GM19193 (cell line): ENCODE measurements around the gene HSPA1A.
A peak's percentile ranks its signal among the peaks of the same experiment; 100 is the strongest.

Experiments
- POLR2A ChIP-seq: IDR thresholded peaks from 4 replicates; pipeline ENCODE4 v1.6.1; 2011; ENCODE audit not compliant: insufficient read depth, insufficient read length; ENCODE audit errors: extremely low read depth

HSPA1A gene

DNA sequence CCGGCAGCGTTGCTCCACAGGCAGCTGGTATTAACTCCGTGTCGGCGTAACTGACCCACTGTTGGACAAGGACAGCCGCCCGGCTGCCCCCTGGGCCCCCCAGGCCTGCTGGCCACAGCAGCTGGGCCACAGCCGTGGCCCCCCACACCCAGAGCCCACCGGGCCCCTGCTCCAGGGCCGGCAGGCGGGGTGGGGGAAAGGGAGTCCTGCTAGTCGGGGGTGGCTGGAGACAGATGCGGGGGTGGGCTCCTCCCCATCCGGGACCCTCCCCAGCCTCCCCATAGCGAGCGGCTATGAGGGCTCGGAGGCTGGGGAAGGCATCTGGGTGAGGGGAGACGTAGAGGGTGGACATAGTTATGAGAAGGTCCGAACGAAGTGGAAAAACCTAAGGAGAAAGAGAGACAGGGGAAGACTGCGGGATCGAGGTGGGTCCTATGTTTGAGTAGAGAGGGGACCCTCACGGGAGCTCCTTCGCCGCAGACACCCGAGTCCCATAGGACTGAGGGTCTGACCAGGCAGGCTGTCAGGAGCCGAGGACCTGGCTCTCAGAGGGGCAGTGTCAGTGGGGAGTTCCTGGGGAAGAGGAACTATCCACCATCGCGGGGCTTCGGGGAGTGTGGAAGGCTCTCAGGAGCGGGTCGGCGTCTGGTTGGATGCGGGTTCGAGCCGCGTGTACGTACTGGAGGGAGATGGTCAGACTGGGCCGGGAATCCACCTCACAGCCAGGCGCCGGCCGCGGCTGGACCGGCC is 20.3 kb upstream of the HSPA1A start:
- TF ChIP-seq POLR2A, result no peak

DNA sequence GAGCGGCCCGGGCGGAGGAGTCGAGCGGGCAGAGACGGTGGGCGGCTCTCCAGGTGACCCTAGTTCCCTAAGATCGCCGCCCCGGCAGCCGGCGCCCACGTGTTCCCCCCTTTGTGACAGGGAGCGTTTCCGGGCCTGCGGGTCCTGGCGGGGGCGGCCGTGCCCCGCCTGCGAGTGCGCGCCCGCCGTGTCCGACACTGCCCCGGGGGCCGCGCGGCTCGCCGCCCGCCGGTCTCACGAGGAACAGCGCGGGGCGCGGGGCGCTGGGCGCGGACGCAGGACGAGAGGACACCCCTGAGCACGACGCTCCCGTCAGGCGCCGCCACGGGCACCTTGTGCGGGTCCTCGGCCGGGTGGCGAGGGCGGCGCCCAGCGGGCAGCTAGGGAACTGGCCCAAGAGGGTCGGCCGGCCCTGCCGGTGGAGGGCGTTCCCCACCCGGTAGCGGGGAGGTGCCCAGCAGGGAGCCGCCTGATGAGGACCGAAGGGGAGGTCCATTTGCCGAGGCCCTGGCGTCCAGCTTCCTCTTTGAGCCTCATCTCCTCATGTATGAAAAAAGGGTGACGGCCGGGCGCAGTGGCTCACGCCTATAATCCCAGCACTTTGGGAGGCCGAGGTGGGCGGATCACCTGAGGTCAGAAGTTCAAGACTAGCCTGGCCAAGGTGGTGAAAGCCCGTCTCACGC is 19.6 kb upstream of the HSPA1A start, which contains the start of gene VARS1:
VARS1 (minus strand) TSS at position 137 of the 683 bp plus-strand sequence. CDS start 535 bp downstream, outside the sequence.
- peak; percentile 68 for TF ChIP-seq POLR2A

GRCh38 chr6:31796993-31797385 is 18.4 kb upstream of the HSPA1A start:
- no peak for TF ChIP-seq POLR2A

- no peak for TF ChIP-seq POLR2A
Observed at GRCh38 chr6:31797588-31797987, 17.8 kb upstream of the HSPA1A start.

DNA sequence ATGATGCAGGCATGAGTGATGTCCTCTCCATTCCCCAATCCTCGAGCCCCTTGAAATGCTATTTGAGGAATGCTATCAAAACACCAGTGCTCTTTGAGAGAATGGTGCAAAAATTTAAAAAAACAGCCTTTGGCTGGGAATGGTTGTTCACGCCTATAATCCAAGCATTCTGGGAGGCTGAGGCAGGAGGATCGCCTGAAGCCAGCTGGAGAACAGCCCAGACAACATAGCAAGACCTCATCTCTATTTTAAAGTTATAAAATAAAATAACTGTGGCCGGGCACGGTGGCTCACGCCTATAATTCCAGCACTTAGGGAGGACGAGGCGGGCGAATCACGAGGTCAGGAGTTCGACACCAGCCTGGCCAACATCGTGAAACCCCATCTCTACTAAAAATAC is 15.6 kb upstream of the HSPA1A start:
- TF ChIP-seq POLR2A, result no peak

GRCh38 chr6:31805939-31806469 is 9.3 kb upstream of the HSPA1A start:
- TF ChIP-seq POLR2A, result no peak

GRCh38 chr6:31806470-31807272 is 8.7 kb upstream of the HSPA1A start, which contains the start of gene LSM2:
TSS of gene LSM2 (minus strand) at chr6:31806966. CDS start at chr6:31806757, 209 bp downstream.
- TF ChIP-seq POLR2A, result peak; percentile 95

- no peak for TF ChIP-seq POLR2A
Observed at GRCh38 chr6:31811645-31812044, 3.7 kb upstream of the HSPA1A start.

GRCh38 chr6:31813465-31813849 is 1.9 kb upstream of the HSPA1A start:
- no peak for TF ChIP-seq POLR2A

DNA sequence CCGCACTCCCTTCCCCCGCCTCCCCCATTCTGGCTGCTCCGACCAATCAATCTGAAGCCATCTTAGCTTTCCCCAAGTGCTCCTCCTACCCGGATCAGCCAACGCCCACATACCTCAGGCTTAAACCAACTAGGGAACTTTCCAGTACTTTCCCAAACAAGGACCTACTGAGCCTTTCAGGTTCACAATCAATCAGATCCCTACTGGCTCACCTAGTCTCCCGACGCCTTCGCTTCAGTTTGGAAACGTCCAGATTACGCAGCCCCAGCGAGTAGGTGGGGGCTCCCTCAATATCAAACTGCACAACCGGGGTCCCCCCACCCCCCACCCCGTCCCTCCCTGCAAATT is 692 bp upstream of the HSPA1A start:
- no peak for TF ChIP-seq POLR2A

DNA sequence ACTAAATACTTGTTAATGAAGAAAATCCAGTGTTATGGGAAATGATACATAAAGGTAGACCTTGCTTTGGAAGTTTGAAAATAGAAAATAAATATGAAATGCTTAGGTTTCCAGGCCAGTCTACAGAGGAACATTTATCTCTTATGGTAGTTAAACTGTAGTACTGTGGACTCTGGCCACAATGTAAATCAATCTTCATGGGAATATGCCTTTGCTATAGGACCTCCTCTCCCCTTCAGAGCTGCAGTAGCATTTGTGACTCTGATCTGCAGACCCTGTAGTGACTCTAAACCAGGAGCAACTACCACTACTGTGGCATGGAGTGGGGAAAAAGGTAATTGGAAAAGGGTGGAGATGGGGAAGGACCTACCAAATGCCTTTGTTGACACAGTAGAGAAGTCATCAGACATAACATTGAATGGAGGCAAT is 4.5 kb downstream of the HSPA1A start:
- no peak for TF ChIP-seq POLR2A

DNA sequence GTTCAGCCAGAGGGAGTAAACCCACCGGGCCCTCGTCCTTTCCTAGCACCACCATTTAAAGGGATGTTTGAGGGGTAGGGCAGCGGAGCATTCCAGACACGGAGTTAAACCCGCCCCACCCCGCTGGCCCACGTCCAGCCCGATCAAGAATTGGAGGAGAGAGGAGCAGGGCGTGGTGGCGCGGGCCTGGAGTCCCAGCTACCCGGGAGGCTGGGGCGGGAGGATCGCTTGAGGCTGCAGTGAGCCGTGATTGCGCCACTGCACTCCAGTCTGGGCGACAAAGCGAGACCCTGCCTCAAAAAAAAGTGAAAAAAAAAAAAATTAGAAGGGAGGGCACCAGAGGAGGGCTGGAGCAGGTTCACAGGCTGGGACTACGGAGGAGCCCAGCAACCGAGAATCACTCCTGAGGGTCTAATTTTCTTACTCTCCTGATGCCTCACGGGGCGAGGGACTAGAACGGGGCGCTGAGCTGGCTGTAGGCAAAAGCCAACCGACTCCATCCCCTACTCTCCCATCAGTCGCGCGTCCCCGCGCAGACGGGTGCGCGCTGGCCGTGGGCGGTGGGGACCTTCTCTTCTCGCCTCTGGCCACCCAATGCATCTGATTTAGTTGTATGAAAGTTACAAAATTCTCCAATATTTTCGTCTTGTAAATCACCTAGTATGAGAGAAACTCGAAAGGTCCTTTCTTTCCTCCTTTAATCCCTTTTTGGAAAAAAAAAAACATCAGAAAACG is 6.1 kb downstream of the HSPA1A start:
- TF ChIP-seq POLR2A, result peak; percentile 82

- peak; percentile 11 for TF ChIP-seq POLR2A
Observed at GRCh38 chr6:31822036-31822821, 6.9 kb downstream of the HSPA1A start.

GRCh38 chr6:31825553-31825952 is 10.2 kb downstream of the HSPA1A start:
- TF ChIP-seq POLR2A, result no peak

- peak; percentile 46 for TF ChIP-seq POLR2A
Observed at GRCh38 chr6:31826793-31827285, 11.5 kb downstream of the HSPA1A start.
